ENCODE results near the gene H6PD. TPM values are rescaled to one million over a fixed set of nuclear protein-coding genes. Genes with fewer than 3 reads are reported as not detected.

The H6PD gene
- polyA plus RNA-seq, 1 donor: 34.6 TPM

DNA sequence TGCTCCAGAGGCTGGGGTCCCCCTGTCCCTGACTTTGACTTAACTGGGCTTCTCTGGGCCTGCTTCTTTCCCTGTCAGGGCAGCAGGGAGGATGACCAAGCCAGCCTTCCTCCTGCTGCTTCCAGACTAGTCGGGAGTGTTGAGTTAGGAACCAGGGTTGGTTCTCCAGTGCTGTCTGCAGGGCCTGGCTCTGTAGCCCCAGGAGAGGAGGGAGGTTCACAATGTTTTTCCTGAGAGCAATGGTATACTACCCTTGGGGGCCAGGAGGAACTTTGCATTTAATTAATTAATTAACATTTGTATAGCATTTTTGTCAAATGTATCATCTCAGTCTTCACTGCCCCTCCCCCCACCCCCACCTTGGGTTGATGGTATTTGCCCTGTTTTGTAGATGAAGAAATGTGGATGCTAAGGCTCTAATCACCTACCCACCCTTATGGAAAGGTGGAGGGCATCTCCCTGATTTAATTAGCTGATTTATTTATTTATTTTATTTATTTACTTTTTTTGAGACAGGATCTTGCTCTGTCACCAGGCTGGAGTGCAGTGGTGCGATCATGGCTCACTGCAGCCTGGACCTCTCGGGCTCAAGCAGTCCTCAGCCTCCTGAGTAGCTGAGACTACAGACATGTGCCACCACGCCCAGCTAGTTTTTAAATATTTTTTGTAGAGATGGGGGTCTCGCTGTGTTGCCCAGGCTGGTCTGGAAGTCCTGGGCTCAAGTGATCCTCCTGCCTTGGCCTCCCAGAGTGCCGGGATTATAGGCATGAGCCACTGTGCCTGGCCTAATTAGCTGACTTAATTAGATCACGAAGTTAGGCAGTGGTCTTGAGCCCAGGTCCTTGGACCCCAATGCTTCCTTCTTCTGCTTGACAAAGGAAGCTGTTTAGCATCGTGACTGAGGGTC, 6.6 kb downstream of the H6PD start:
- DNase-seq: no peak

DNA sequence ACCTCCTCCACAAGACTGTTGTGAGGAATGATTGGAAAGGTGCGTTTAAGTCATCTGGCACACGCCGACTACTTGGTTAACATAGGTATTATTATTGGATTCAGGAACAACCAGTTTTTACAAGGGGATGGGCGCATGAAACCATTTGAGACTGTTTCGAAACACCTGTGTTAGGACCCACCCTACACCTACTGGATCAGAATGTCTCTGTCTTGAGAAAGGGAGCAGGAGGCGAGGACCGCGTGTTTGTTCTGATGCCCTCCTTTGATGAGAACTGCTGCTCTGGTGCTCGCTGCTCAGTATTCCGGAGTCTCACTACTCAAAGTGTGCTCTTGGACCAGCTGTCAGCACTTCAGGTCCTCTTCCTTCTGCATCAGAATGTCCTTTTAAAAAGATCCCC, 7.3 kb downstream of the H6PD start:
- DNase-seq: no peak

DNA sequence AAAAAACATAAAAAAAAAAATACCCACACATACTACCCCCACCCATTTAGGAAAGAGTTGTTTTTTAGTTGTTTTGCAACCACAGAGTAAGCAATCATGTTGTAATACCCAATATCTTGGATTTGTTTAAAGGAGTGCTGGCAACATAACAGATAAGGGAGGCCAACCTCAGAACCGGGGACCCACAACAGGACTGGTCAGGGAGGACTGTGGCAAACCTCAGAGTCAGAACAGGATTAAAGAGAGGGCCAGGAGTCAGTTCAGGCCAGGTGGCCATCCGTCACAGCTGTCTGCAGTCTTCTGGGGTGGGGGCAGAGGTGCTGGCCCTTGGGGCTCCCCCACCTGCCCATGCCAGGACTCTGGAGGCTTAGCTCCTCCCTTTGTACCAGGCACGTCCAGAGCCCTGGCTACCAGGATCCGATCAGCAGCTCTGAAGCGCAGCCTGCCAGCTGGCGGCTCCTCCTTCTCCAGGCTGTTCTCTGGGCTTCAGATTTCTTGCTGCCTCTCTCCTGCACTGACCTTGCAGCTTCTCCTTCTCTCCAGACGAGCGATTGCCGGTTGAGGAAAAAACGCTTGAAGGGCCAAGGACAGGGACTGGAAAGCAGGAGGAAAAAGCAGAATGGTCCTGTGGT, 7.9 kb downstream of the H6PD start:
- no peak for DNase-seq

GRCh38 chr1:9243066-9243739, 8.6 kb downstream of the H6PD start:
- no peak for DNase-seq

DNA sequence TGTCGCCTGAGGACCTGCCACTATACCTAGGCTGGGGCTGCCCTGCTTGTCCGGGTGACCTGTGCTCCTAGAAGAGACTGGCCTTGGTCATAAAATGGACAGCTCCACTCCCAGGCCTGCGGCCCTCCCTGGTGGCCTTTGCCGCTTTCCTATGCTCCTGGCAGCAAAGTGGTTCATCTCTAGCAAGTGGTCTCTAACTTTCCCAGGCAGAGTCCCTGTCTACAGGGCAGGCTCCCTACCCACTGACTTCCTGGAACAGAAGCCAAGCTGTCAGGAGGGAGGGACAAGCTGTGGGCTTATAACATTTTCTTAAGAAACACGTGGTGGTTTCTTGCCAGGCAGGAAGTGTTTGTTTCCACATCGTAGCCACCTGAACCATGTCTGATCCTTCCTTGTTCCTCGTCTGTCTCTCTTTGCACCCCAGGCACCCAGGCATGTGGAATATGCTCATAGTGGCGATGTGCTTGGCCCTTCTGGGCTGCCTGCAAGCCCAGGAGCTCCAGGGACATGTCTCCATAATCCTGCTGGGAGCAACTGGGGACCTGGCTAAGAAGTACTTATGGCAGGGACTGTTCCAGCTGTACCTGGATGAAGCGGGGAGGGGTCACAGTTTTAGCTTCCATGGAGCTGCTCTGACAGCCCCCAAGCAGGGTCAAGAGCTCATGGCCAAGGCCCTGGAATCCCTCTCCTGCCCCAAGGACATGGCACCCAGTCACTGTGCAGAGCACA, 10.1 kb downstream of the H6PD start:
- no peak for DNase-seq

DNA sequence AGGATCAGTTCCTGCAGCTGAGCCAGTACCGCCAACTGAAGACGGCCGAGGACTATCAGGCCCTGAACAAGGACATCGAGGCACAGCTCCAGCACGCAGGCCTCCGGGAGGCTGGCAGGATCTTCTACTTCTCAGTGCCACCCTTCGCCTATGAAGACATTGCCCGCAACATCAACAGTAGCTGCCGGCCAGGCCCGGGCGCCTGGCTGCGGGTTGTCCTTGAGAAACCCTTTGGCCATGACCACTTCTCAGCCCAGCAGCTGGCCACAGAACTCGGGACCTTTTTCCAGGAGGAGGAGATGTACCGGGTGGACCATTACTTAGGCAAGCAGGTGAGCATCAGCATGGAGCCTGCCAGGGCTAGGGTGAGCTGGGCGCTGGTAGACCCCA, 10.7 kb downstream of the H6PD start:
- DNase-seq: no peak

- DNase-seq: no peak
Observed at GRCh38 chr1:9245661-9246060, 11.1 kb downstream of the H6PD start.

DNA sequence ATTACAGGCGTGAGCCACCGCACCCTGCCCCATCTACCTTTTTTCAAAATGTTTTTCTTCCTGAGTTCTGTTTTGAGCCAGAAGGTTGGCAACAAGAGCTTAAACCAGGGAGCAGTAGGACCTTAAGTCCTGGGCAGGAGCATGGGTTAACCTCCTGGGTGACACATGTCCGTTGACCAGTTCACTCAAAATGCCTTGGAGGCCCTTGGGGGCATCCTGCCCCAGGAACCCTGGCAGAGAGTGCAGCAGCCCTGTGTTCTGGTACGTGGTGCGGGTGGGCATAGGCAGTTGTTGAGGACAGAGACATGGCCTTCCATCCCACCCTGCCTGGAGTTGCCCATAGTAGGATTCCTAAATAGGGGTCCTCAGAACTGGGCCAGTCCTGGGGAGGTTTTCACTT, 11.6 kb downstream of the H6PD start:
- no peak for DNase-seq

GRCh38 chr1:9246841-9247785, 12.5 kb downstream of the H6PD start:
- no peak for DNase-seq

DNA sequence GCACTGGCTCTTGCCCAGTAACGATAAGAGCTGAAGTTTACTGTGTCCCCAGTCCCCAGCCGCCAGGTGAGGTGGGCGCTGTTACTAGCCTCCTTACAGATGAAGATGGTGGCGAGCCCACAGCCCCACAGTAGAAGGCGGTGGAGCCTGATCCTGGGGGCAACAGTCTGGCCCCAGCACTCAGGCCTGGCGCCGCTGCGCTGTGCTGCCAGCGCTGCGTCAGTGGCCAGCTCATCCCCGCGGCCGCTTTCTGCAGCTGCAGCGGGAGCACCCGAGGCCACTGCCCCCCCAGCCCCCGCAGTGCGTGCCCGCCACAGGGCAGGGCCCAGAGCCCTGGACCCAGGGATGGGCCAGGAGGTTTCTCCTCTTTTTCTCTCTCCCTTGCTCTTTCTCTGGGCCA, 13.3 kb downstream of the H6PD start:
- DNase-seq: no peak

DNA sequence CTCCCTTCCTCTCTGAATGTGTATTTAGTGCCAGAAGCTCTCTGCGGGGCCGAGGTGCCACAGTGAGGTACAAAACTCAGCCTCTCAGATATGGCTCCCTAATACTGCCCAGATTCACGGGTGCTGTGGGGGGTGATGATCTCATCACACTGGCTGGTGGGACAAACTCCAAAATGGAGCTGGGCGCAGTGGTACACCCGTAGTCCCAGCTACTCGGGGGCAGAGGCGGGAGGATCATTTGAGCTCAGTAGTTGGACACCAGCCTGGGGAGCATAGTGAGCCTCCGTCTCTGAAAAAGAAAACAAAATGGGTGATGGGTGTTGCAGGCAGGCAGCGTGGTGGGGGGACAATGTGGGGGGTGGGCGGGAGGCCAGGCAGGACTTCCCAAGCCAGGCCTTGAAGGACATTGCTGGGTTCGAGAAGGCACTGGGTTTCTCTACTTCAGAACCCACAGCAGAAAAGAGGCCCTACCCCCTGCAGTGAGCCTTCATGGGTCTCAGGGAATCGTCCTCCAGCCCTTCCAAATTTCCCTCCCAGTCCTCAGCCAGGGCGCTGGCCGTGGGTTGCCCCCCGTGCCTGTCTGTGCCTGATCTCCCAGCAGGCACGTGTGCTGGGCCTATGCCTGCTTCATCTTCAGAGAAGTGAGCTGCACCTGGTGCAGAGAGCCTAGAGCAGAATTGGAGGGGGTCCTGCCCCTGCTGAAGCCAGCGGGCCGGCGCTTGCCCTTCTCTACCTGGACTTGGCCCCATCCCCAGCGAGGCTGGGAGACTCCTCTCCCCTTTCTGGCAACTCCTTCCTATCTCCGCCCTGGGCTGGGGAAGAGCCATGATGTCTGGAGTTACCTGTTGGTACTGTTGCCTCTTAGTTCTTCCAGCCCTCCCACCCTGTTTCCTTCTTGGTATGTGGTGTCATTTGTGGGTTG, 14.0 kb downstream of the H6PD start:
- no peak for DNase-seq

DNA sequence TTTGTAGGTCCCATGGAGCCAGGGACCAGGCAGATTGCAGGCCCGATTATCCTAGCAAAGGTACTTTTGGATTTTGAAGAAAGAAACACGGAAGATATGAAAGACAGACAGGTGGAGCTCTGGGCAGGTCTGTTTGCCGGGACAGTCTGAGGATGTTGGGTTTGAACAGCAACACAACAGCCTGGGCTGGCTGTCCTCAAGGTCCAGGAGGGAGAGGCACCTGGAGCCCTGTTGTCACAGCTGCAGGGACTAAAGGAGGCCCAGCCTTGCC, 14.6 kb downstream of the H6PD start:
- no peak for DNase-seq

DNA sequence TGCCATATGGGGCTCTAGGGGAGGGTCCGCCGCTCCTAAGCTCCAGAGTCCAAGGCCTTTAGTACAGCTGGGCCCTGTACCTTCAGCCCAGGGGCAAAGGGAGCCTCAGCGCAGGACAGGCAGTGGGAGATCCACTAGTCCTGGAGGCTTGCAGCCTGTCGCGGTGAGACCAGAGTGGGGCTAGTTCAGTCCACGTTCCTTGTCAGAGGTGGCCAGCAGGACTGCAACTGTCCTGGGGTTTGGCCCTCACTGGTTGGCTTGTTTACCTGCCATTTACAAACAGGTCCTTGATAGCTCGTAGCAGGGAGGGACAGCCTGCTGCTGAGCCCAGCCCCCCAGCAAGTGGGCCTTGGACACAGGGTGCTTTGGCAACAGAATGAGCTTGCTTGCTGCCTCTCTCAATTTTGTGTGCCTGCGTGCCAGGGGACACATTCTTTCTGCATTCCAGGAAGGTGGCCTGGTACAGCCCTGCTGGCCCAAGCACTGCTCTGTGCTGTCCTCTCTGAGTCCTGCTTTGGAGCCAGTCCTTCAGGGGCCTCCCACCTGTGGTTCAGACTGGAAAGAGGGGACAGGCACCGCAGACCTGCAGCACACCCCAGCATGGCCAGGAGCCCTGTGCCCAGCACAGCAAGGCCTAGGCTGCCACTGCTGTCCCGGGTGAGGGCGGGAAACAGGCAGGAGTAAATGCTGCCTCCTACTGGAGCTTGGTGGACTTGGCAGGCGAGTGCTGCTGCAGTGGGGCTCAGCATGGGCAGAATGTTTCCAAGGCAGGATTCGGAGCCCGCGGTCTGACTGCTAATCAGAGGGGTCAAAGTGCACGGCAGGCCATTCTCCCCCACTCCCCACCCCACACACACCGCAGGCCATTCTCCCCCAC, 15.2 kb downstream of the H6PD start:
- DNase-seq: no peak

DNA sequence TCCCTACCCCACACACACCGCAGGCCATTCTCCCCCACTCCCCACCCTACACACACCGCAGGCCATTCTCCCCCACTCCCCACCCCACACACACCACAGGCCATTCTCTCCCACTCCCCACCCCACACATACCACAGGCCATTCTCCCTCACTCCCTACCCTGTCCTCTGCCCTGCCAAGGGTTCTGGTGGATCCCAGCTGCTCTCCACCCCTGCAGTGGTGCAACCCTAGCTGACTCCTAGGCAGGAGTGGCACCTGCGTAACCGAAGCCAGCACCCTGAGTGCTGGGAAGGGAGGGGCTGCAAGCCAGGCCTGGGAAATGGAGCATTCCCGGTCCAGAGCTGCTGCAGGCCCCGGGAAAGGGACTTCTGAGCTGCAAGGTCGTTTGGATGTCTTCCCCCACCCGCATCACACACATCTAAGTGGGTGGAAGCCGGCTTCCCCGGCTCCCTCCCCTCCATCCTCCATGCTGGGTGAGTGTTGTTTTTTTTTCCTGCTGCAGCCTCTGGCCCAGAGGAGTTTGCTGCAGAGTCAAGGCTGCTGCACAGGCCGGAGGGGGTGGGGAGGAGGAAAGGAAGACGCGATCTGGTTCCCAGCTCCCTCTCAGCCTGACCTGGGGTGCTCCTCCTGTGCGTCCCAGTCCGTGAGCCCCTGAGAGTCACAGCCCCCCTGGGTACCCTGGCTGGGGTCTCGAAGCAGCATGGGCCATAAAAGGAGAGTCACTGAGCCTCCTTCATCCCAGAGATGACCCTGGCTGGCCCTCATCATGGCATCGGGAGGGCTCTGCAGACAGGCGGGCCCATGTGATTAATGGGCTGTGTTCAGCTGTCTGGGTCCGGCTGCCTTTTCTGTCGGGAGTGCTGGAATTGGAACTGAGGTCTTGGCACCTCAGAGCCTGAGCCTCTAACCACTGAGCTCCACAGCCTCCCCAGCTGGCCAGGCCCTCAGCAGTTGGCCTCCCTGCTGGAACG, 16.1 kb downstream of the H6PD start:
- no peak for DNase-seq

DNA sequence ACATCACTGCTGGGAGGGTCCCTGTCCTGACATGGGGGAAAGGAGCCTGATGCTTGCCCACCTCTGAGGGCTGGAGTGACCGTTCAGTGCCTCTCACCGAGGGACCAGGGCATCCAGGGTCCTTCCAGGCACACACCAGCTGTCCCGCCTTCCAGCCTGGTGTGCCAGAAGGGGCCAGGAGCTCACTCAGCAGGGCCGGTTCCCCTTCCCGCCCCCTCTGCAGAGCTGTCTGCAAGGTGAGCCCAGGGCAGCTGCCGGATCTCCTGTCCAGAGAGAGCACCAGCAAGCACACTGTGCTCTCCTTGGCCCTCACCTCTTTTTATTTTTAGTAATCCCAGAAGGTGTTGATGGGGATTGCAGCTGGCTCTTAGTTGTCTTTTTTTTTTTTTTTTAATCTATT, 16.9 kb downstream of the H6PD start:
- DNase-seq: no peak

GRCh38 chr1:9253004-9253403, 18.4 kb downstream of the H6PD start:
- DNase-seq: no peak

GRCh38 chr1:9253453-9254105, 19.0 kb downstream of the H6PD start:
- DNase-seq: no peak

DNA sequence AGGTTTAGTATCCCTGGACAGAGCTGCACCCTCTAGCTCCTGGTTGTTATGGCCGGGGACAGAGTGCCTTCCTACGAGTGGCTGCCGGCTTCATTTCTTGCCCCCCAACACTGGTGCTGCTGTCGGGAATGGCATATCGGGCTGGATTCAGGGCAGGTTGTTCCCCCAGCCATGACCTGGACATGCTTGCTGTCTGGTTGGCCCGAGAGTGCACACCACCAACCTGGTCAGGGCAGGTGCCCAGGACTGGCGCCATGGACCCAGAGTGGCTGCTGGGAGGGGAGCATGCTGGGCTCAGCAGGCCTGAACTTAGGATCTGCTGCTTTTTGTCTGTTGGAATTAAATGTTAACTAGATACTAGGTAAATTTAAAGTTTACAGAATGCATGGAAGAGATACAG, 21.8 kb downstream of the H6PD start:
- DNase-seq: no peak
